GM21619 (cell line): Measurements from ENCODE around the gene SSBP4.

Source experiments
- ATAC-seq: cut with Tn5 transposase; IDR thresholded peaks from one replicate; pipeline ENCODE4 v1.9.1; 2021; ENCODE audit not compliant: unreplicated experiment

Gene SSBP4

GRCh38 chr19:18419699-18420460, 682 bp downstream of the SSBP4 start:
- ATAC-seq = no peak

GRCh38 chr19:18420930-18421329, 1.7 kb downstream of the SSBP4 start:
- ATAC-seq = no peak

DNA sequence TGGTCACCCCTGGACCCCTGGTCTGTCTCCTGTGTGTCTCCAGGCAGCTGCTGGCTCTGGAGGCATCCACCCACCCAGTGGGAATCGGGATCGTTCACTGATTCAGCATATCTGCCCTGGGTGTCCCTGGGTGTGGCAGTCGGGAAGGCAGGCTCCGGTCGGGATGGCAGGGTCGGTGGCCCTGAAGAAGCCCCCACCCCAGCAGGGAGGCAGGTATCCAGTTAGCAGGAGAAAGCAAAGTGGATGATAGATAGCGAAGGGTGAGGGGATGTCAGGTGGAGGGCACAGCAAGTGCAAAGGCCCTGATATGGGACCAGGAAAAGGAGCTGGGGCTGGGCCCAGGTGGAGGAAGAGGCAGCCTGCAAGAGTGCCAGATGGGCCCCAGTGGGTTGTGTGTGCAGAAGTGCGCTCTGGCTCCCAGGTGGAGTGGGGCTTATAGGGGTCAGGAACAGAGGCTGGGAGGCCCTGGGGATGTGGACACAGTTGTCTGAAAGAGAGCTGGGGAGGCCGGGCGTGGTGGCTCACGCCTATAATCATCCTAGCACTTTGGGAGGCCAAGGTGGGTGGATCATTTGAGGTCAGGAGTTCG, 2.3 kb downstream of the SSBP4 start:
- ATAC-seq = no peak

GRCh38 chr19:18422530-18423191, 3.5 kb downstream of the SSBP4 start:
- no peak for ATAC-seq

DNA sequence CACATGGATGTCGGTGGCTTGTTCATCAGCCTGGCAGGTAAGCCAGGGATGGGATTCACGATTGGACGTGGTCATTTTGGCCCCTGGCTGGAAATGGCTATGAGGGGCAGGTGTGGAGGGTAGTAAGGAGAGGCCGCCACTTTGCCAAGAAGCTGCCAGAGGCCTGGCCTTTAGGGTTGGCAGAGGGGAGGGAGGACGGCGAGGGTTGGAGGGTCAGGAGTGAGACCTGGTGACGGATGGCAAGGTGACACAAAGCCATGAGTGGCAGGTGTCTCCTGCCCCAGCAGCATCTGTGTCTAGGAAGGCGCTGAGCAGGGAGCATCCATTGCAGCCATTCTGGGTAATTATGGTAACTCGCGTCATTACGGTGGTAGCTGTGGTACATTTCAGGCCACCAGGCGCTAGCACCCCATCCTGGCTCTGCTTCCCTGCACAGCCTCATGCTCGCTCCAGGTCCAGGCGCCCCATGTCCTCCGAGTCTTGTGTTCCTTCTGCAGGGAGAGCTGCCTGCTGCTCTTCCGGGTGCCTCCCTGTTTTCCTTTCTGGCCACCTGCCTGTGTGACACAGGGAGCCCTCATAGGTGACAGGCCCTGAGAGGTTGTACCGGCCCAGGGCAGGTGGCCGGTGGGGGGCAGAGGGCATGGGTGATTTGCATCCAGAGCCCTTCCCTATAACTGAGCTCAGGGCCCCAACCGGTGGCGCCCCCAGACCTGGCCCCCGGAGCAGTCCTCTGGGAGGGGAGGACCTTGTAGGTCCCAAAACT, 4.2 kb downstream of the SSBP4 start:
- ATAC-seq = no peak

GRCh38 chr19:18424122-18424889, 5.1 kb downstream of the SSBP4 start:
- no peak for ATAC-seq

DNA sequence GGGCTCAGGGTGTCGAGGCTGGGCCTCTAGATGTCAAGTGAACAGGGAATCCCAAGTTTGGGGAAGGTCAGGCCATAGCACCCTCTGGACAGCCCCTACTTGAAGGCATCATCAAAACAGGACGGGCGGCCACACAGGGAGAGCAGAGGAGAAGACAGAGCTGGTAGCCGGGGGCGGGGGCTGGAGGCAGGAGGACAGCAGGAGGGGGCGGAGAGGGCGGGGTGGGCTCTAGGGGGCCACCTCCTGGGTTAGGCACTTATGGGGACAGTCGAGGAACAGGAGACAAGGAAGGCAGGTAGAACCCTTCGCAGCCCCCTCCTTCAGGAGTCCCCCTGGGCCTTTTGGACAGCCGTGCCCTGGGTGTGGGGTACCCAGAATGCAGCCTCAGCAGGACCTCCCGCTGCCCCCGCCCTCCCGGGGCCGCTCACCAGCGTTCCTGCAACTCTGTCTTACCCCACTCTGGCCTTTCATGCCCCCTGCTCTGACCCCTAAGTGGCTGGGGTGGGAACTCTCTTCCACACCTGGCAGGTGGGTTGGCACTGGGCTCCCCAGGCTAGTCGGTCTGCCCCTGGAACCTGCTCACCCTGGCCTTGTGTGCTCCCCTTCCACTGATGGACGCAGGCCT, 5.8 kb downstream of the SSBP4 start:
- ATAC-seq = no peak

- ATAC-seq = no peak
Observed at GRCh38 chr19:18425515-18426415, 6.6 kb downstream of the SSBP4 start.

DNA sequence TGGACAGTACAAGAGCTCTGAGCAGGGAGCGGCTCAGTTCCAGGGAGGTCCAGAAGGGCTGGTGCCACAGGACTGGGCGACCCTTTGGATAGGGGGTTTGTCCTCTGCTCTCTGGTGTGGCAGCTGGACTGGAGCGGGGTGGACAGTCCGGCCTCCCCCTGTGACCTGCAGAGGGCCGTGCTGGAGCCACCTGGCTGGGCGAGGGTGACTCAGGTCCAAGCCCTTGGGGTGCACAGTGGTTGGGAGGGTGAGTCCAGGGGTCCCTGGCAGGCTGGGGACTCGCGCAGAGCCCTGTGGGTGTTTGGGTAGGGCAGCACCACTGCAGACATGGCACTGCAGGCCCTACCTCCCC, 7.2 kb downstream of the SSBP4 start:
- ATAC-seq = no peak

- ATAC-seq = no peak
Observed at GRCh38 chr19:18427080-18427742, 8.0 kb downstream of the SSBP4 start.

- no peak for ATAC-seq
Observed at GRCh38 chr19:18427743-18428113, 8.5 kb downstream of the SSBP4 start.

DNA sequence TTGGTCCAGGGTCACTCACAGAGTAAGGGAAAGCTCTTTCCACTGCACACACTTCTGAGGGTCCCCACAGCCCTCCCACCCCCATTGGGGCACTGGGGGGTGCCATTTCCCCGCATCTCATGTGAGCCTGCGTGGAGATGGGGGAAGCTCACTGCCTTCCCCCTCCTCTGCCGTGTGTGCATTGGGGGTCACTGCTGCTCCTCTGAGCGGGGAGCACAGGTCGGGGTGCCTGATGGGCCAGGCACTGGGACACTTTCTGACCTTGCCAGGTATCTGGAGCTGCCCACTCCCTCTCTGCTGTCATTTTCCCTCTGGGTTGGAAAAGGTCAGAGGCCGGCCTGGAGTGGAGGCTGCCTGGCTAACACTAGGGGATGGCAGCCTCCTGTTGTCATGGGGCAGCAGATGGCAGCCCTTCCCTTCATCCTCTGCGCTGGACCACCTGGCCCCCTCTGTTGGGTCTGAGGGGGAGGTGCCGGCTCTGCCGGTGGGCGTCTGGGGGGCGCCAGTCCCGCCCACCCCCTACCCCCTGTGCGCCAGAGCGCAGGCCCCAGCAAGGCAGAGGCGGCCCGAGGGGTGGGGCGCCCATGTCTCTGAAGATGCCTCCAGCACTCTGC, 9.1 kb downstream of the SSBP4 start:
- no peak for ATAC-seq

GRCh38 chr19:18428787-18429674, 9.8 kb downstream of the SSBP4 start:
- ATAC-seq = peak; percentile 49

- no peak for ATAC-seq
Observed at GRCh38 chr19:18429717-18430416, 10.7 kb downstream of the SSBP4 start.

- no peak for ATAC-seq
Observed at GRCh38 chr19:18430417-18431144, 11.4 kb downstream of the SSBP4 start.
